Astrocyte (in vitro differentiated cells and primary cell): ENCODE data around the gene UGT1A3. TPM values are rescaled to one million over a fixed set of nuclear protein-coding genes. Genes with fewer than 3 reads are reported as not detected.

ENCODE experiments used
- DNase-seq: peaks from one replicate; pipeline ENCODE4 v3.0.0-alpha.2; 2010; ENCODE audit warnings: low read depth
- FAIRE-seq: peaks from 2 replicates; lab custom pipeline; 2011; peaks lifted over from hg19 to GRCh38; lab: Jason Lieb, UNC
- H2AFZ ChIP-seq: 2 replicates; pipeline ENCODE4 v1.6.0; 2012; ENCODE audit warnings: low read depth, low read length, inconsistent platforms
- H3K27ac ChIP-seq: 2 replicates; pipeline ENCODE4 v1.5.1; 2011; ENCODE audit warnings: low read depth, low read length, inconsistent platforms
- H3K27me3 ChIP-seq: 2 replicates; pipeline ENCODE4 v1.6.0; 2011; ENCODE audit warnings: low read length, inconsistent platforms; ENCODE audit not compliant: insufficient read depth
- H3K36me3 ChIP-seq: 2 replicates; pipeline ENCODE4 v1.5.1; 2011; ENCODE audit warnings: low read length, inconsistent platforms; ENCODE audit not compliant: insufficient read depth
- H3K4me1 ChIP-seq: 2 replicates; pipeline ENCODE4 v1.5.1; 2011; ENCODE audit warnings: low read length, inconsistent platforms; ENCODE audit not compliant: insufficient read depth
- H3K4me2 ChIP-seq: 2 replicates; pipeline ENCODE4 v1.6.0; 2012; ENCODE audit warnings: low read length, inconsistent platforms
- H3K4me3 ChIP-seq: 2 replicates; pipeline ENCODE4 v1.5.1; 2011; ENCODE audit warnings: low read depth, mild to moderate bottlenecking, low read length, inconsistent platforms; ENCODE audit not compliant: insufficient read depth
- H3K79me2 ChIP-seq: 2 replicates; pipeline ENCODE4 v1.6.0; 2012; ENCODE audit warnings: mild to moderate bottlenecking, low read length, inconsistent platforms; ENCODE audit not compliant: insufficient read depth
- H3K9ac ChIP-seq: 2 replicates; pipeline ENCODE4 v1.6.0; 2012; ENCODE audit warnings: mild to moderate bottlenecking, low read length, inconsistent platforms
- H3K9me3 ChIP-seq: 2 replicates; pipeline ENCODE4 v1.5.1; 2012; ENCODE audit warnings: low read depth, mild to moderate bottlenecking, low read length, inconsistent platforms; ENCODE audit not compliant: insufficient read depth
- H4K20me1 ChIP-seq: 2 replicates; pipeline ENCODE4 v1.6.0; 2012; ENCODE audit warnings: low read length, inconsistent platforms; ENCODE audit not compliant: insufficient read depth
- H3K27ac Mint-ChIP-seq: one replicate; pipeline ENCODE4 v1.8.0; 2021; ENCODE audit warnings: mild to moderate bottlenecking, mixed read lengths; ENCODE audit not compliant: unreplicated experiment
- H3K27me3 Mint-ChIP-seq: one replicate; pipeline ENCODE4 v1.8.0; 2021; ENCODE audit warnings: low read depth, mixed read lengths; ENCODE audit not compliant: unreplicated experiment
- H3K36me3 Mint-ChIP-seq: one replicate; pipeline ENCODE4 v1.8.0; 2021; ENCODE audit warnings: low read depth, mixed read lengths; ENCODE audit not compliant: unreplicated experiment
- H3K4me1 Mint-ChIP-seq: one replicate; pipeline ENCODE4 v1.8.0; 2021; ENCODE audit warnings: low read depth, mixed read lengths; ENCODE audit not compliant: unreplicated experiment
- H3K4me3 Mint-ChIP-seq: one replicate; pipeline ENCODE4 v1.8.0; 2021; ENCODE audit warnings: mild to moderate bottlenecking, moderate library complexity, mixed read lengths; ENCODE audit not compliant: unreplicated experiment
- H3K9me3 Mint-ChIP-seq: one replicate; pipeline ENCODE4 v1.8.0; 2021; ENCODE audit warnings: mild to moderate bottlenecking, mixed read lengths; ENCODE audit not compliant: unreplicated experiment
- CTCF ChIP-seq: IDR thresholded peaks from 2 replicates; pipeline ENCODE4 v1.5.1; 2011; ENCODE audit warnings: low read depth, mild to moderate bottlenecking, inconsistent platforms, low read length, moderate library complexity; ENCODE audit not compliant: insufficient read depth
- EZH2 ChIP-seq: IDR thresholded peaks from 2 replicates; pipeline ENCODE4 v1.6.1; 2012; ENCODE audit warnings: mild to moderate bottlenecking, low read length, inconsistent platforms; ENCODE audit not compliant: insufficient read depth
- total RNA-seq: library from RNA; stranded (reverse); gene quantifications from 2 replicates; pipeline ENCODE4 v1.2.1, GENCODE V29; 2021

UGT1A3 gene
- total RNA-seq, 1 donor from 2014 or later = not detected

GRCh38 chr2:233792720-233793119 is 63.9 kb downstream of the UGT1A3 start:
- Histone ChIP-seq H3K9ac (no peak overlapping the region), H3K36me3 (no peaks in the 10 kb centered on the region), H3K4me2 (no peak overlapping the region), H2AFZ (no peak overlapping the region), H3K9me3 (peaks cover 3% of the 10 kb centered on the region), H3K4me1 (no peaks in the 10 kb centered on the region), H3K27ac (no peak overlapping the region), H3K27me3 (no peaks in the 10 kb centered on the region), H4K20me1 (no peaks in the 10 kb centered on the region), H3K79me2 (no peaks in the 10 kb centered on the region), H3K4me3 (no peak overlapping the region)
- no peak overlapping the region for H3K4me3 Mint-ChIP-seq
- FAIRE-seq (no peak), DNase-seq (no peak)
- no peaks in the 10 kb centered on the region for H3K36me3 Mint-ChIP-seq
- peaks cover 6% of the 10 kb centered on the region for H3K9me3 Mint-ChIP-seq
- peaks cover 29% of the 10 kb centered on the region for H3K27me3 Mint-ChIP-seq
- no peaks in the 10 kb centered on the region for H3K4me1 Mint-ChIP-seq
- peak overlapping the region; percentile 45 for H3K27ac Mint-ChIP-seq
- TF ChIP-seq EZH2 = no peak

GRCh38 chr2:233793465-233794127 is 64.8 kb downstream of the UGT1A3 start:
- no peaks in the 10 kb centered on the region for H3K36me3 Mint-ChIP-seq
- H3K9ac ChIP-seq = no peak overlapping the region
- no peak for FAIRE-seq

GRCh38 chr2:233794128-233794658 is 65.4 kb downstream of the UGT1A3 start:
- Histone ChIP-seq H3K9ac (no peak overlapping the region), H3K9me3 (peaks cover 3% of the 10 kb centered on the region), H3K4me1 (no peaks in the 10 kb centered on the region), H3K27ac (no peak overlapping the region), H3K79me2 (no peaks in the 10 kb centered on the region), H2AFZ (no peak overlapping the region), H4K20me1 (no peaks in the 10 kb centered on the region), H3K27me3 (no peaks in the 10 kb centered on the region), H3K4me3 (no peak overlapping the region), H3K36me3 (no peaks in the 10 kb centered on the region), H3K4me2 (no peak overlapping the region)
- no peak for FAIRE-seq
- no peak overlapping the region for H3K27ac Mint-ChIP-seq
- DNase-seq = no peak
- no peaks in the 10 kb centered on the region for H3K4me1 Mint-ChIP-seq
- TF ChIP-seq EZH2 (no peak), CTCF (no peak)
- peaks cover 7% of the 10 kb centered on the region for H3K9me3 Mint-ChIP-seq
- H3K36me3 Mint-ChIP-seq = no peaks in the 10 kb centered on the region
- H3K4me3 Mint-ChIP-seq = no peak overlapping the region
- H3K27me3 Mint-ChIP-seq = peaks cover 28% of the 10 kb centered on the region

More at GRCh38 chr2:233793465-233794127, 64.8 kb downstream of the UGT1A3 start:
- Histone ChIP-seq H4K20me1 (no peaks in the 10 kb centered on the region), H3K4me2 (no peak overlapping the region), H3K4me3 (no peak overlapping the region), H3K9me3 (peaks cover 3% of the 10 kb centered on the region), H3K4me1 (no peaks in the 10 kb centered on the region), H3K27ac (no peak overlapping the region), H2AFZ (no peak overlapping the region), H3K27me3 (no peaks in the 10 kb centered on the region), H3K79me2 (no peaks in the 10 kb centered on the region), H3K36me3 (no peaks in the 10 kb centered on the region)
- H3K4me1 Mint-ChIP-seq = no peaks in the 10 kb centered on the region
- no peak for TF ChIP-seq EZH2
- TF ChIP-seq CTCF = no peak
- peaks cover 31% of the 10 kb centered on the region for H3K27me3 Mint-ChIP-seq
- H3K9me3 Mint-ChIP-seq = peaks cover 6% of the 10 kb centered on the region
- H3K27ac Mint-ChIP-seq = no peak overlapping the region
- no peak for DNase-seq
- no peak overlapping the region for H3K4me3 Mint-ChIP-seq
